Heart left ventricle (tissue), 13 donors: ENCODE results near the gene TPX2.

ENCODE experiments used
- POLR2A ChIP-seq, 2 donors: fragments of 450-650 bp; IDR thresholded peaks; one replicate each; pipeline ENCODE4 v1.6.1; 2017; ENCODE audit warnings: antibody characterized with exemption in 2 of 2, mild to moderate bottlenecking in 2 of 2, moderate library complexity in 2 of 2
- TF ChIP-seq, protein P1 (sequence below), 12 donors: fragments of 200-600 bp; sonication (generic) in 4 of 12; IDR thresholded peaks; one replicate each; pipeline versions ENCODE4 v1.5.0 to v1.8.0; 2018 to 2022; ENCODE audit warnings: antibody characterized with exemption in 12 of 12, mild to moderate bottlenecking in 5 of 12
- donor health status: ischemic (EF 13 %, LVEDD 7.1; RV severe dilation, severe dysfunction).
- donor health status: DM: no; HTN: yes; CAD: no.
- donor health status: DM: no; HTN: no; CAD: no.
- donor health status: ischemic (EF 25% LVEDD 6.9; RV normal size, moderate dysfunction).
- donor health status: ischemic (EF 25% LVEDD 5.7; RV mildly dilated, moderate dysfunction).
- donor health status: ischemic (EF 35%, LVEDD 5.7; RV mildly dilated, moderate dysfunction).
- donor health status: nonischemic (EF 11% LVEDD 7.7; RV severe dilation, severe dysfunction).
- donor health status: DM: yes; HTN: yes; CAD: no.
- donor health status: PGD.
- donor health status: ischemic (EF 29% LVEDD 5.4; RV normal size, mild dysfunction).
- donor health status: nonischemic (EF 23%, LVEDD 6.1; RV moderate dilation, normal function).

DNA sequence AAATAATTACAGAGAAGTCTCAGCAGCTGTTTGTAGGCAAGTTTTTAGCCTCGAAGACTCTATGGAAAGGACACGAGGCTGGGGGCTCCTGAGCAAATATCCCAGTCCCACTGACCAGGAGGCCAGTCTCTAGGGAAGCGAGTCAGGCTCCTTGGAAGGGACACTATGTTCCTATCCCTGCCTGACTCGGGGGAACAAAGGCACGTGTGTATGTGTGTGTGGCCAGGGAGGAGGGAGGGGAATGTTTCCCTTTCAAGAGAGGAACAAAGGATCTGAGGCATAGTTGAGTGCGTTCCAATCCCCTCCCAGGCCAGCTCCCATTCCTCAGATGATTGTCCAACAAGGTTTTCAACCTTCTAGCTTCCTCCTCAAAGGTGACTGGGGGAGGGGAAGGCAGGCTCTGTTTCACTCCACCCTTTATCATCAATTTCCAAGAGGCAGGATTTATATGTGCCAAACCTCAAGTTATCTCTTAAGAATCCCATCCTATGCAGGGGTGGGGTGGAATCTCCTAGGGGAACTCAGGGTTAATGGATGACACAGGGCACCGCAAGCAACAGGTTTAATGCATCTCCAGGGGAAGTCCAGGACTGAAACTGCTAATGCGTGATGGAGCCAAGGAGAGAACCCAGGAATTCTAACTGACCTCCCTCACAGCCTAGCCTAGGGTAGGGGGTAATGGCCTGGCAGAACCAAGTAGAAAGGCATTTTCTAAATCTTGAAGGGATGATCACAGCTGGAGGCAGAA is 26.4 kb upstream of the TPX2 start:
- TF ChIP-seq, protein P1, sequence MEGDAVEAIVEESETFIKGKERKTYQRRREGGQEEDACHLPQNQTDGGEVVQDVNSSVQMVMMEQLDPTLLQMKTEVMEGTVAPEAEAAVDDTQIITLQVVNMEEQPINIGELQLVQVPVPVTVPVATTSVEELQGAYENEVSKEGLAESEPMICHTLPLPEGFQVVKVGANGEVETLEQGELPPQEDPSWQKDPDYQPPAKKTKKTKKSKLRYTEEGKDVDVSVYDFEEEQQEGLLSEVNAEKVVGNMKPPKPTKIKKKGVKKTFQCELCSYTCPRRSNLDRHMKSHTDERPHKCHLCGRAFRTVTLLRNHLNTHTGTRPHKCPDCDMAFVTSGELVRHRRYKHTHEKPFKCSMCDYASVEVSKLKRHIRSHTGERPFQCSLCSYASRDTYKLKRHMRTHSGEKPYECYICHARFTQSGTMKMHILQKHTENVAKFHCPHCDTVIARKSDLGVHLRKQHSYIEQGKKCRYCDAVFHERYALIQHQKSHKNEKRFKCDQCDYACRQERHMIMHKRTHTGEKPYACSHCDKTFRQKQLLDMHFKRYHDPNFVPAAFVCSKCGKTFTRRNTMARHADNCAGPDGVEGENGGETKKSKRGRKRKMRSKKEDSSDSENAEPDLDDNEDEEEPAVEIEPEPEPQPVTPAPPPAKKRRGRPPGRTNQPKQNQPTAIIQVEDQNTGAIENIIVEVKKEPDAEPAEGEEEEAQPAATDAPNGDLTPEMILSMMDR (IDR thresholded peaks at IDR 0.05) = no peak
- no peak for TF ChIP-seq POLR2A (IDR thresholded peaks at IDR 0.05)
